Breast epithelium (tissue), 4 donors: Measurements from ENCODE around the gene ARID5B. TPM values are rescaled to one million over a fixed set of nuclear protein-coding genes. Genes with fewer than 3 reads are reported as not detected.
A peak's percentile ranks its signal among the peaks of the same experiment; 100 is the strongest.

Source experiments
- DNase-seq, 2 donors: peaks; one replicate each; pipeline ENCODE4 v3.0.0-alpha.2; 2019; ENCODE audit warnings: low spot score in 2 of 2
- H3K27ac ChIP-seq, 2 donors: fragments of 200-600 bp; sonication (generic) in 1 of 2; one replicate each; pipeline ENCODE4 v1.5.1; 2016 to 2019; ENCODE audit warnings: mild to moderate bottlenecking in 1 of 2
- H3K27me3 ChIP-seq, 2 donors: fragments of 200-600 bp; sonication (generic) in 1 of 2; one replicate each; pipeline versions ENCODE4 v1.5.1 to v1.6.0; 2017 to 2019; ENCODE audit warnings: control low read depth in 1 of 2, mild to moderate bottlenecking in 1 of 2
- H3K36me3 ChIP-seq: fragments of 200-600 bp; one replicate; pipeline ENCODE4 v1.5.1; 2019
- H3K4me1 ChIP-seq, 2 donors: fragments of 200-600 bp; sonication (generic); one replicate each; pipeline ENCODE4 v1.5.1; 2016 to 2019; ENCODE audit warnings: control low read depth in 1 of 2
- H3K4me3 ChIP-seq, 3 donors: fragments of 200-600 bp; sonication (generic); 1 replicate in 2 of 3; 2 replicates in 1 of 3; pipeline ENCODE4 v1.5.1; 2016 to 2019; ENCODE audit warnings: mild to moderate bottlenecking in 3 of 3, moderate library complexity in 2 of 3
- H3K9me3 ChIP-seq, 2 donors: fragments of 200-600 bp; sonication (generic) in 1 of 2; one replicate each; pipeline ENCODE4 v1.5.1; 2016 to 2019; ENCODE audit warnings: control low read depth in 1 of 2
- POLR2A ChIP-seq: fragments of 450-650 bp; IDR thresholded peaks from one replicate; pipeline ENCODE4 v1.6.1; 2016; ENCODE audit warnings: antibody characterized with exemption, mild to moderate bottlenecking, moderate library complexity
- POLR2AphosphoS5 ChIP-seq, 3 donors: sonication (generic); formaldehyde crosslinking; IDR thresholded peaks; one replicate each; pipeline ENCODE4 v1.6.1; 2017; ENCODE audit warnings: antibody characterized with exemption in 3 of 3
- intact Hi-C: fragments of 100-400 bp; cut with DNase I; formaldehyde crosslinking; loops from one replicate; pipeline ENCODE4 v1.15.1; 2023; ENCODE audit warnings: low total_unique reads
- total RNA-seq, 3 donors: library from RNA; depleted of rRNA; stranded (reverse); fragments of >200 nt; gene quantifications; one replicate each; pipeline ENCODE4 v1.1.0, GENCODE V29; 2016
- TF ChIP-seq, protein P1 (sequence below), 3 donors: fragments of 450-650 bp; IDR thresholded peaks; one replicate each; pipeline ENCODE4 v1.5.1; 2016 to 2017; ENCODE audit warnings: antibody characterized with exemption in 3 of 3, mild to moderate bottlenecking in 3 of 3, moderate library complexity in 3 of 3

ARID5B gene
- total RNA-seq, 3 donors from 2014 or later: 89.5 to 166 (median 125) TPM

DNA sequence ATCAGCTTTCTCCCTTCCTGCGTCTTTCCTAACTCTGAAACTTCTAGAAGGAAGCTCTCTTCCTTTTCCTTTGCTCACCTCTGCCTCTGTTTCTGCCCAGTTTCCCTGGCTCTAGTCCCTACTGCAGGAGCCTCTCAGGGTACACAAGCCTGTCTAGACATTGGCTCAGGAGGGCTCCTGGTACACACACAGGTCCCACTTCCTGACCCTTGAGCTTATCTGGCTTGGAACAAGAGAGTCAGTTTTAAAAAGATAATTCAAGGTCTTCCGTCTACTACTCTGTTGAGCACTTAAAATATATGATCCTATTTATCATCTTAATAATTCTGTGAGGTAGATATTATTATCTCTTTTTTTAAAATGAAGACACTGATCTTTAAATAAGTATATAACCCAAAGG, 226.5 kb downstream of the ARID5B start:
- H3K27ac ChIP-seq: no peak overlapping the region
- DNase-seq: no peak
- no peak overlapping the region for H3K4me3 ChIP-seq
- H3K36me3 ChIP-seq: no peaks in the 10 kb centered on the region
- intact Hi-C loops: no loop called here
- H3K4me1 ChIP-seq: no peaks in the 10 kb centered on the region
- H3K9me3 ChIP-seq: peaks cover 1 to 4% of the 10 kb centered on the region in 2 donors
- no peaks in the 10 kb centered on the region for H3K27me3 ChIP-seq
- no peak for TF ChIP-seq POLR2AphosphoS5 (IDR thresholded peaks at IDR 0.05)
- TF ChIP-seq POLR2A: no peak
- TF ChIP-seq, protein P1, sequence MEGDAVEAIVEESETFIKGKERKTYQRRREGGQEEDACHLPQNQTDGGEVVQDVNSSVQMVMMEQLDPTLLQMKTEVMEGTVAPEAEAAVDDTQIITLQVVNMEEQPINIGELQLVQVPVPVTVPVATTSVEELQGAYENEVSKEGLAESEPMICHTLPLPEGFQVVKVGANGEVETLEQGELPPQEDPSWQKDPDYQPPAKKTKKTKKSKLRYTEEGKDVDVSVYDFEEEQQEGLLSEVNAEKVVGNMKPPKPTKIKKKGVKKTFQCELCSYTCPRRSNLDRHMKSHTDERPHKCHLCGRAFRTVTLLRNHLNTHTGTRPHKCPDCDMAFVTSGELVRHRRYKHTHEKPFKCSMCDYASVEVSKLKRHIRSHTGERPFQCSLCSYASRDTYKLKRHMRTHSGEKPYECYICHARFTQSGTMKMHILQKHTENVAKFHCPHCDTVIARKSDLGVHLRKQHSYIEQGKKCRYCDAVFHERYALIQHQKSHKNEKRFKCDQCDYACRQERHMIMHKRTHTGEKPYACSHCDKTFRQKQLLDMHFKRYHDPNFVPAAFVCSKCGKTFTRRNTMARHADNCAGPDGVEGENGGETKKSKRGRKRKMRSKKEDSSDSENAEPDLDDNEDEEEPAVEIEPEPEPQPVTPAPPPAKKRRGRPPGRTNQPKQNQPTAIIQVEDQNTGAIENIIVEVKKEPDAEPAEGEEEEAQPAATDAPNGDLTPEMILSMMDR (IDR thresholded peaks at IDR 0.05): no peak

DNA sequence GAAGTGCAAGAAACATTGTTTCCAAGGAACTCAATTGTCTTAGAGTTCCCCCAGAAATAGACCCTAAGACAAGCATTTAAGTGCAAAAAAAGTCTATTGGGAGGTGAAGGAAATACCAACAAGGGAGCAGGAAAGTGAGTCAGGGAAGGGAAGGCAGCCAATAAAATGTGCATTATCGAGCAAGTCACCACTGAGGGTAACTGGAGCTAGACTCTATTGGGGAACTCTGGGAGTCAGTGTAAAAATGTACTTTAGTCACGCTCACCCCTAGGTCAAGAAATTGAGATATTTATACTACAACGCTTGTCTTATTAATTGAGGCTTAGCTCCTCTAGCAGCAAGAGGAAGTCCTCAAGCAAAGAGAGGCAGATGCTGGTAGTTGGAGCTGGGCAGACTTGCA, 229.4 kb downstream of the ARID5B start:
- no peak for DNase-seq
- no peak for TF ChIP-seq POLR2A
- TF ChIP-seq POLR2AphosphoS5 (IDR thresholded peaks at IDR 0.05): no peak
- TF ChIP-seq, protein P1 (IDR thresholded peaks at IDR 0.05): no peak
- intact Hi-C loops: no loop called here
- Histone ChIP-seq H3K4me3 (no peak overlapping the region), H3K27ac (peak overlapping the region in 1 of 2 donors; percentile 9), H3K9me3 (peaks cover 0 to 4% of the 10 kb centered on the region in 2 donors), H3K27me3 (no peaks in the 10 kb centered on the region), H3K4me1 (no peaks in the 10 kb centered on the region), H3K36me3 (no peaks in the 10 kb centered on the region)

DNA sequence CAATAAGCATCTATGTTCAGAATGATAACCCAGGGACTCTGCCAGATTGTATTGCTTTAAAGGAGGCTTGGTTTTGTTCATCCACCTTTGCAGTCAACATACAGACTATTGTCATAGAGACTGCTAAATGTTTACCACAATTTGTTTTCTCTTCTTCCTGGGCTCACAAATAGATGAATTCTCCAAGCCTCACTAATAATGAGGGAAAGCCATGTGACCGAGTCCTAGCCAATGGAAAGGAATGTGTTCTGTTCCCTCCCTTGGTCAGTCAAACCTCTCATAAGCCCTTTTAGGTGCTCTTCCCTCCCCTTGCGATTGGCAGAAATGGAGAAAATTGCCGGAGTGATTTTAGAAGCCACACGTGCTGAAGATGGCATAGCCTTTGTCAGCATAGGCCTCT, 230.2 kb downstream of the ARID5B start:
- H3K27ac ChIP-seq: no peak overlapping the region
- intact Hi-C loops: no loop called here
- H3K4me1 ChIP-seq: no peaks in the 10 kb centered on the region
- H3K36me3 ChIP-seq: no peaks in the 10 kb centered on the region
- H3K27me3 ChIP-seq: no peaks in the 10 kb centered on the region
- no peak overlapping the region for H3K4me3 ChIP-seq
- TF ChIP-seq, protein P1 (IDR thresholded peaks at IDR 0.05): no peak
- TF ChIP-seq POLR2A: no peak
- no peak for TF ChIP-seq POLR2AphosphoS5 (IDR thresholded peaks at IDR 0.05)
- no peak for DNase-seq
- H3K9me3 ChIP-seq: peaks cover 0 to 4% of the 10 kb centered on the region in 2 donors

DNA sequence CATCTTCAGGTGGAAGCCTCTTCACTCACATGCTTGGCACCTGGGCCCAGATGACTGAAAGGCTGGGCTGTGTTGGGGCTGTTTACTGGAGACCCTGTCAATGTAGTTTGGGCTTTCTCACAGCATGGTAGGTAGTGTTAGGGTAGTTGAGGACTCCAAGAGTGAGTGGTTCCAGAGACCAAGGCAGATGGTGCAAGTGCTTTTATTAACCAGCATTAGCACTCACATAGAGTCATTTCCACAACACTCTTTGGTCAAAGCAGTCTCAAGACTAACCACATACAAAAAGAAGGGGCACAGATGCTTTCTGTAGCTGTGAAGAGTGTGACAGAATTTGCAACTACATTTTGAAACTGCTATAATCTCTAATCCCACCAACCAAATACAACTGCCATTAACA, 232.1 kb downstream of the ARID5B start:
- no peak overlapping the region for H3K4me3 ChIP-seq
- H3K4me1 ChIP-seq: no peaks in the 10 kb centered on the region
- H3K27ac ChIP-seq: no peak overlapping the region
- DNase-seq: no peak
- peaks cover 0 to 4% of the 10 kb centered on the region in 2 donors for H3K9me3 ChIP-seq
- TF ChIP-seq POLR2AphosphoS5 (IDR thresholded peaks at IDR 0.05) (no peak), POLR2A (no peak)
- TF ChIP-seq, protein P1 (IDR thresholded peaks at IDR 0.05): no peak
- H3K36me3 ChIP-seq: no peaks in the 10 kb centered on the region
- no peaks in the 10 kb centered on the region for H3K27me3 ChIP-seq
- intact Hi-C loops: no loop called here

DNA sequence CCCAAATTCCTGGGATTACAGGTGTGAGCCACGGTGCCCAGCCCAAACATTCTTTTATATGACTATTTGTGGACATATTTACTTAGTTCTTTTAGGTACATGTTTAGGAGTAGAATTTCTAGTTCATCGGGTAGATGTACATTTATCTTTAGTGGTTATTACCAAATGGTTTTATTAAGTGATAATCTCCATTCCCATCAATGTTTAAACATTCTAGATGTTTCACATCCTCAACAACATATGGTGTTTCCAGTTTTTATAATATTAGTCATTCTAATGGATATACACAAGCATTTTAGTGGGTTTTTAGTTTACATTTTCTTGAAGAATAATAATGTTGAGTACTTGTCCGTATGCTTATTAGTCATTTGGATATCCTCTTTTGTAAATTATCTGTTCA, 235.4 kb downstream of the ARID5B start:
- H3K36me3 ChIP-seq: no peaks in the 10 kb centered on the region
- DNase-seq: no peak
- no peaks in the 10 kb centered on the region for H3K27me3 ChIP-seq
- H3K4me1 ChIP-seq: no peaks in the 10 kb centered on the region
- TF ChIP-seq POLR2AphosphoS5 (IDR thresholded peaks at IDR 0.05) (no peak), POLR2A (no peak)
- TF ChIP-seq, protein P1 (IDR thresholded peaks at IDR 0.05): no peak
- no peak overlapping the region for H3K27ac ChIP-seq
- no peaks in the 10 kb centered on the region for H3K9me3 ChIP-seq
- intact Hi-C loops: no loop called here
- H3K4me3 ChIP-seq: no peak overlapping the region

Other genes starting within 250 kb of the ARID5B start
- 1 to 10 TPM in 2 of 3 donors, under 1 TPM in 1; 0.16 to 1.3 (median 1.2) TPM for gene CABCOCO1, start 238.8 kb upstream of the ARID5B start, total RNA-seq